Measurements from ENCODE around the gene MAPK1. TPM values are rescaled to one million over a fixed set of nuclear protein-coding genes. Genes with fewer than 3 reads are reported as not detected.
"Not testable (repeated sequence)": the region's sequence is repeated elsewhere in the genome, so short reads cannot be mapped to it uniquely, and the experiment has no call there.

MAPK1 gene
- total RNA-seq, 2 experiments from 2014 or later: 141 to 144 TPM

DNA sequence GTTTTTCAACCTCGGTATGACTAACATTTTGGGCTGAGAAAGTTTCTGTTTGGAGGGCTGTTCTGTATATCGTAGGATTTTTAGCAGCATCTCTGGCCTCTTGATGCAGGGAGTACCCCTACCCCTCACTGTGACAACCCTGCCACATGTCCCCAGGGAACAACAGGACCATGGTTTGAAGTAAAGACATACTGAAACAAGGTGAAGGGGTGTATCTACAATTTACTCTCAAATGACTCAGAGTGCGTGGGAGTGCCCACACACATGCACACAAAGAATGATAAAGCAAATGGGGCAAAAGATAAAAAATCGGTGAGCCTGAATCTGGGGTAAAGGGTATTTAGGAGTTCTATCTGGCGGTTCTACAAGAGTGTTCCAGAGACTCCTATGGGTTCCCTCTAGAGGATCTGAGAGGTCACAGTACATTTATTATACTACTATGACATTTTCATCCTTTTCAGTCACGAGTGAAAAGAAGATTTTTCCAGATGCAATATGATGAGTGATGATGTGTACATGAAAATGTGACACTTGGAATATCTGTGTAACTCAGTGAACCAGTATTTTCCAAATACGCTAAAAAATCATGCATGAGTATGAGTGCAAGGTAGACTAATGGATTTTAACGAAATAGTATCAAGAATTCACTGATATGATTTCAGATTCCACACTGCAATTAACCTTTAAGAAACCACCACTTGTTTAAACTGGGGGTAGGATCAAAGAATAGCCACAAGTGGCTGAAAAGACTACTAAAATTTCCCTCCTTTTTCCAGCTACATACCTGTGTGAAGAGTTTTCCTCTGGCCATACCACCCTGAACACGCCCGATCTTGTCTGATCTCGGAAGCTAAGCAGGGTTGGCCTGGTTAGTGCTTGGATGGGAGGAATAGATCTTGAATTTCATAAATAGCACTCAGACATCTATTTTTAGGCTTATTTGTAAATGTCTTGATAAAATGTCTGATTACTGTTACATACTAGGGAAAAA is 75.5 kb downstream of the MAPK1 start:
- H3K4me1 Mint-ChIP-seq (ENCODE audit: low read depth): peaks cover 11% of the 10 kb centered on the region
- no peaks in the 10 kb centered on the region for H3K27me3 Mint-ChIP-seq (ENCODE audit: low read depth)
- H3K27ac Mint-ChIP-seq: no peak overlapping the region
- CTCF ChIA-PET: no interaction called here
- no peak for ATAC-seq
- no peaks in the 10 kb centered on the region for H3K9me3 Mint-ChIP-seq (ENCODE audit: insufficient read depth)
- POLR2A ChIA-PET: interaction anchor here (0.8 kb wide), 1 partner anchor 13 kb away, joined by 3 read pairs; no protein-coding TSS in a partner anchor
- DNase-seq: no peak
- H3K4me3 Mint-ChIP-seq: no peak overlapping the region
- peaks cover 33% of the 10 kb centered on the region for H3K36me3 Mint-ChIP-seq (ENCODE audit: low read depth)

DNA sequence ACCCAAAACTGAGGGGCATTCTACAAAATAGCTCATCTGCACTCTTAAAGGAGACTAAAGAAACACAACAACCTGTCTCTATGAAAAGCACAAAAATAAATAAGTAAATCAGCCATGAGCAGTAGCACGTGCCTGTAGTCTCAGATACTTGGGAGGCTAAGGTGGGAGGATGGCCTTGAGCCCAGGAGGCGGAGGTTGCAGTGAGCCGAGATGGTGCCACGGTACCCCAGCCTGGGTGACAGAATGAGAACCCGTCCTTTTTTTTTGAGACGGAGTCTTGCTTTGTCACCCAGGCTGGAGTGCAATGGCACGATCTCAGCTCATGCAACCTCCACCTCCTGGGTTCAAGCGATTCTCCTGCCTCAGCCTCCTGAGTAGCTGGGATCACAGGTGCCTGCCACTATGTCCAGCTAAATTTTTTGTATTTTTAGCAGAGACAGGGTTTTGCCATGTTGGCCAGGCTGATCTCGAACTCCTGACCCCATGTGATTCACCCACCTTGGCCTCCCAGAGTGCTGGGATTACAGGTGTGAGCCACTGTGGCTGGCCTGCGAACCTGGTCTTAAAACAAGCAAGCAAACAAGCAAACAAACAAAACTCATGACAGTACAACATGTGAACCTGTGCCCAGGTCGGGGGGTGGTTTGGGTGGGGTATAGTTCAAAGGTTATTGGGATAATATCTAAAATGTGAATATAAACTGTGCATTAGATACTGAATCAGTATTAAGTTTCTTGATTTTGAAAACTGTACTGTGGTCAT is 76.4 kb downstream of the MAPK1 start:
- ChIA-PET POLR2A (interaction anchor here (0.6 to 0.8 kb wide), 2 partner anchors 12 to 160 kb away, joined by 3 read pairs; no protein-coding TSS in a partner anchor), CTCF (interaction anchor here (0.8 kb wide), 1 partner anchor 161 kb away, joined by 3 read pairs; the partner anchor contains the start of gene PPM1F)
- H3K9me3 Mint-ChIP-seq (ENCODE audit: insufficient read depth); H3K27me3 Mint-ChIP-seq (ENCODE audit: low read depth); H3K27ac Mint-ChIP-seq; ATAC-seq; DNase-seq; H3K4me3 Mint-ChIP-seq: not testable (repeated sequence)
- H3K4me1 Mint-ChIP-seq (ENCODE audit: low read depth): peaks cover 11% of the 10 kb centered on the region
- peaks cover 30% of the 10 kb centered on the region for H3K36me3 Mint-ChIP-seq (ENCODE audit: low read depth)

GRCh38 chr22:21790359-21790758 is 77.1 kb downstream of the MAPK1 start:
- no peak overlapping the region for H3K27ac Mint-ChIP-seq
- ChIA-PET POLR2A (interaction anchor here (0.6 kb wide), 1 partner anchor 161 kb away, joined by 3 read pairs; no protein-coding TSS in a partner anchor), CTCF (interaction anchor here (0.8 kb wide), 1 partner anchor 162 kb away, joined by 3 read pairs; the partner anchor contains the start of gene PPM1F)
- H3K27me3 Mint-ChIP-seq (ENCODE audit: low read depth): no peaks in the 10 kb centered on the region
- DNase-seq (no peak), ATAC-seq (no peak)
- H3K4me3 Mint-ChIP-seq: no peak overlapping the region
- H3K36me3 Mint-ChIP-seq (ENCODE audit: low read depth): peaks cover 31% of the 10 kb centered on the region
- H3K9me3 Mint-ChIP-seq (ENCODE audit: insufficient read depth): no peaks in the 10 kb centered on the region
- peaks cover 11% of the 10 kb centered on the region for H3K4me1 Mint-ChIP-seq (ENCODE audit: low read depth)

- H3K9me3 Mint-ChIP-seq (ENCODE audit: insufficient read depth); H3K27ac Mint-ChIP-seq; H3K27me3 Mint-ChIP-seq (ENCODE audit: low read depth); CTCF ChIA-PET; POLR2A ChIA-PET; H3K4me3 Mint-ChIP-seq; ATAC-seq; DNase-seq: not testable (repeated sequence)
- Mint-ChIP-seq H3K4me1 (ENCODE audit: low read depth) (peaks cover 11% of the 10 kb centered on the region), H3K36me3 (ENCODE audit: low read depth) (peaks cover 44% of the 10 kb centered on the region)
Measured at GRCh38 chr22:21787565-21787964, 79.9 kb downstream of the MAPK1 start.

DNA sequence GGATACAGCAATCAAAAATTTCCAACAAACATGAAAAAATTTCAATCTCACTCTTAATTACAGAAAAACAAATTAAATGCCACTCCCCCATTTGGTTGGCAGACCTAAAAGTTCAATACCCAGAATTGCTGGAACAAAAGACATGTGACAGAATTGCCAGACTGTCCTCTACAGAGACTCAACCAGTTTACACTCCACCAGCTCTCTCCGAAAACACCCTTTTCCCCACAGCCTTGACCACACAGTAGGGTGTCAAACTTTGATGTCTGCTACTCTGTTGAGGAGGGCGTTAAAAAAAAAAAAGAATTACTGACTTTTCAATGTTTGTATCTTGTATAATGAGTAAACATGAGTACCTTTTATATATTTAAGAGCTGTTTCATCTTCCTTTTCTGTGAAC is 87.2 kb downstream of the MAPK1 start:
- Mint-ChIP-seq H3K36me3 (ENCODE audit: low read depth) (peaks cover 51% of the 10 kb centered on the region), H3K27me3 (ENCODE audit: low read depth) (no peaks in the 10 kb centered on the region), H3K4me1 (ENCODE audit: low read depth) (peaks cover 12% of the 10 kb centered on the region), H3K27ac (no peak overlapping the region), H3K9me3 (ENCODE audit: insufficient read depth) (no peaks in the 10 kb centered on the region), H3K4me3 (no peak overlapping the region)
- ChIA-PET POLR2A (no interaction called here), CTCF (interaction anchor here (0.8 to 1.8 kb wide), 3 partner anchors 9 to 172 kb away, joined by 3 to 6 read pairs (median 5); partner anchors contain the start of gene PPM1F)
- DNase-seq: no peak
- peak; percentile 53 for ATAC-seq

DNA sequence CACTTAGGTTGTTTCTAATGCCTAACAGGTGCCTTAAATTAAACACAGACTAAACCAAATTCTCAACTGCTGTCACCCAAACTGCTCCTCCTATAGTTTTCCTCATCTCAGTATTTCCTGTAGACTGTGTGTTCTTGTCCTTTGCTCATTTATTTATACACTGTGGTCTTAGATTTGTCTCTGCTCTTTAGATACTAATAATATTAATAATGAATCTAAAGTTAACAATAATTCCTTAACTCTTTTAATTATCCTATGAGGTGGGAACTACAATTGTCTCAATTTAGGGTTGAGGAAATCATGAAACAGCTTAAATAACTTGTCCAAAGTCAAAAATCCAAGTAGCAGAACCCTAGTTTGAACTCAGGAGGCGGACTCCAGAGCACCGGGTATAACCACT is 88.0 kb downstream of the MAPK1 start:
- Mint-ChIP-seq H3K4me3 (no peak overlapping the region), H3K36me3 (ENCODE audit: low read depth) (peaks cover 45% of the 10 kb centered on the region), H3K4me1 (ENCODE audit: low read depth) (peaks cover 14% of the 10 kb centered on the region), H3K27me3 (ENCODE audit: low read depth) (no peaks in the 10 kb centered on the region), H3K9me3 (ENCODE audit: insufficient read depth) (no peaks in the 10 kb centered on the region), H3K27ac (no peak overlapping the region)
- ATAC-seq (no peak), DNase-seq (no peak)
- ChIA-PET POLR2A (no interaction called here), CTCF (interaction anchor here (0.8 to 1.8 kb wide), 3 partner anchors 8 to 173 kb away, joined by 3 to 6 read pairs (median 4); partner anchors contain the start of gene PPM1F)

GRCh38 chr22:21778705-21779363 is 88.6 kb downstream of the MAPK1 start:
- Mint-ChIP-seq H3K4me3 (no peak overlapping the region), H3K9me3 (ENCODE audit: insufficient read depth) (no peaks in the 10 kb centered on the region), H3K27ac (peak overlapping the region; percentile 46), H3K36me3 (ENCODE audit: low read depth) (peaks cover 44% of the 10 kb centered on the region), H3K4me1 (ENCODE audit: low read depth) (peaks cover 17% of the 10 kb centered on the region), H3K27me3 (ENCODE audit: low read depth) (no peaks in the 10 kb centered on the region)
- CTCF ChIA-PET: interaction anchor here (1.2 kb wide), 1 partner anchor 174 kb away, joined by 4 read pairs; the partner anchor contains the start of gene PPM1F
- ATAC-seq (no peak), DNase-seq (no peak)
- POLR2A ChIA-PET: interaction anchor here (0.6 kb wide), 1 partner anchor 12 kb away, joined by 3 read pairs; no protein-coding TSS in a partner anchor

DNA sequence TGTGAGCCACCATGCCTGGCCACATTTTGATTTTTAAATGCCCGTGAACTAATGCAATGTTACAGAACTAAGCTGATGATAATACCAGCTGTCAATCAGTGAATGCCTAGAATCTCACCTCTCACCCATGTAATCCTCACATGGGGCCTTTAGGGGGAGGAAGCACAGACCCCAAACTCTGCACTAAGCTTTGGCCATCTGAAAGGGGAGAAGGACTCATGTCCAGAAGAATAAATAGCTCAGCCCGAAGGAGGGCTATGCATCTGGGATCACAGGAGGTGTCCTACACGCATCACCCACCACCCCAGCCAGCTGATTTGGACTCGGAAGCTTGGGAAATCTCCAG is 95.8 kb downstream of the MAPK1 start:
- Mint-ChIP-seq H3K36me3 (ENCODE audit: low read depth) (peaks cover 64% of the 10 kb centered on the region), H3K9me3 (ENCODE audit: insufficient read depth) (no peaks in the 10 kb centered on the region), H3K4me1 (ENCODE audit: low read depth) (peaks cover 44% of the 10 kb centered on the region), H3K27me3 (ENCODE audit: low read depth) (no peaks in the 10 kb centered on the region), H3K27ac (no peak overlapping the region), H3K4me3 (no peak overlapping the region)
- no peak for ATAC-seq
- ChIA-PET CTCF (interaction anchor here (1.0 to 2.1 kb wide), 4 partner anchors 9 to 58 kb away, joined by 3 to 8 read pairs (median 6); no protein-coding TSS in a partner anchor), POLR2A (interaction anchor here (0.7 to 1.0 kb wide), 2 partner anchors 11 to 36 kb away, joined by 3 to 4 read pairs; no protein-coding TSS in a partner anchor)
- no peak for DNase-seq

DNA sequence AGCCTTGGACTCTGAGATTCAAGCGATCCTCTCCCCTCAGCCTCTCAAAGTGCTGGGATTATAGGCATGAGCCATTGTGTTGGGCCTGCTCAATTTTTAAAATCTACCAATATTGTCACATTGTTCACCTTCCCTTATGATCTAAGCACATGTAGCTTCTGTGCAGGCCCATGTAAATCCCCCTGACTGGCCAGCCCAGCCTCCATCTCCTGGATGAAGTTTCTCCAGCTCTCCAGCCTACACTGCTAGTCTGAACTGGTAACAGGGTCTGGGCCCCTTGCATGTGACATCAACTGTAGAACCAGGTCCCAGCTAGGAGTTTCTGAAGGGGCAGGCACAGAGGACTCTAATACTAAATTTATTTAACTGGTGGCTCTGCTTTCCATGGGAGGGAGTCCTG is 99.0 kb downstream of the MAPK1 start:
- Mint-ChIP-seq H3K4me1 (ENCODE audit: low read depth) (peaks cover 68% of the 10 kb centered on the region), H3K27ac (peak overlapping the region; percentile 85), H3K9me3 (ENCODE audit: insufficient read depth) (no peaks in the 10 kb centered on the region), H3K36me3 (ENCODE audit: low read depth) (peaks cover 84% of the 10 kb centered on the region), H3K27me3 (ENCODE audit: low read depth) (no peaks in the 10 kb centered on the region), H3K4me3 (peak overlapping the region; percentile 29)
- ATAC-seq (no peak), DNase-seq (no peak)
- ChIA-PET CTCF (interaction anchor here (0.7 kb wide), 1 partner anchor 28 kb away, joined by 3 read pairs; no protein-coding TSS in a partner anchor), POLR2A (interaction anchor here (1.7 kb wide), 1 partner anchor 99 kb away, joined by 4 read pairs; the partner anchor contains the start of gene MAPK1)

- DNase-seq: peak; percentile 83
- ChIA-PET CTCF (interaction anchor here (1.0 to 1.7 kb wide), 3 partner anchors 13 to 101 kb away, joined by 3 to 4 read pairs (median 3); partner anchors contain the start of gene PPIL2), POLR2A (interaction anchor here (0.7 to 1.7 kb wide), 4 partner anchors 31 to 345 kb away, joined by 3 to 5 read pairs (median 4); partner anchors contain the start of gene MAPK1)
- Mint-ChIP-seq H3K27ac (peak overlapping the region; percentile 91), H3K4me3 (peak overlapping the region; percentile 46), H3K4me1 (ENCODE audit: low read depth) (peaks cover 72% of the 10 kb centered on the region), H3K27me3 (ENCODE audit: low read depth) (no peaks in the 10 kb centered on the region), H3K36me3 (ENCODE audit: low read depth) (peaks cover 88% of the 10 kb centered on the region), H3K9me3 (ENCODE audit: insufficient read depth) (no peaks in the 10 kb centered on the region)
- ATAC-seq: peak; percentile 89
Measured at GRCh38 chr22:21766691-21767462, 100.6 kb downstream of the MAPK1 start.

Measured in activated CD8-positive, alpha-beta T cell treated with anti-CD3 and anti-CD28 coated beads, Interleukin-2, amount 10 ng/mL, durations not matched to agents 7 days and 5 days (primary cell).